ENCODE measurements around the gene E2F3. TPM values are rescaled to one million over a fixed set of nuclear protein-coding genes. Genes with fewer than 3 reads are reported as not detected.
A peak's percentile ranks its signal among the peaks of the same experiment; 100 is the strongest.

The E2F3 gene
- total and polyA plus RNA-seq, 10 of the 15 experiments (the other 5 are each of a cell fraction or from before 2014, with no cell fraction given) = 5.1 to 16.8 (median 10.6) TPM

- TF ChIP-seq IKZF2 (IDR thresholded peaks at IDR 0.05) = peak; percentile 83 to 84
- TF ChIP-seq SP1 (IDR thresholded peaks at IDR 0.05; ENCODE audit: low read depth, low read length) = no peak
- 0 out of 2 replicates have a peak, but pooled peaks have one; percentile 37 for TF ChIP-seq PML (IDR thresholded peaks at IDR 0.05; ENCODE audit: low read length)
- TF ChIP-seq IKZF1 (conservative IDR thresholded peaks at IDR 0.05) = peak; percentile 75
- peak; percentile 71 for TF ChIP-seq NFIC (IDR thresholded peaks at IDR 0.05; ENCODE audit: low read depth, low read length)
- TF ChIP-seq CREB1 (IDR thresholded peaks at IDR 0.05; ENCODE audit: low read depth) = no peak
- TF ChIP-seq LARP7 (IDR thresholded peaks at IDR 0.05) = no peak
- peak in 1 of 2 experiments; percentile 56; a peak in 1 of 4 replicates for TF ChIP-seq EP300 (IDR thresholded peaks at IDR 0.05; ENCODE audit: borderline replicate concordance in 1 of 2, control insufficient read depth in 1 of 2, low read depth in 2 of 2, low read length in 2 of 2)
- no peak for TF ChIP-seq POLR2A (IDR thresholded peaks at IDR 0.05; ENCODE audit: low read depth, low read length)
- TF ChIP-seq KDM1A (IDR thresholded peaks at IDR 0.05; ENCODE audit: borderline replicate concordance) = no peak
- no peak for TF ChIP-seq ZSCAN29 (IDR thresholded peaks at IDR 0.05)
- TF ChIP-seq HDAC6 (IDR thresholded peaks at IDR 0.05; ENCODE audit: unreplicated experiment) = no peak
- no peak for TF ChIP-seq RAD51 (IDR thresholded peaks at IDR 0.05)
- TF ChIP-seq ZZZ3 (IDR thresholded peaks at IDR 0.05; ENCODE audit: control insufficient read depth, insufficient read length, low read depth) = no peak
- TF ChIP-seq NR2C1 (IDR thresholded peaks at IDR 0.05) = no peak
- no peak for TF ChIP-seq CUX1 (IDR thresholded peaks at IDR 0.05; ENCODE audit: insufficient replicate concordance, low read depth, low read length)
- TF ChIP-seq CBFB (IDR thresholded peaks at IDR 0.05; ENCODE audit: low read depth) = no peak
- no peak for TF ChIP-seq GABPA (IDR thresholded peaks at IDR 0.05; ENCODE audit: low read depth)
Observed at GRCh38 chr6:20427856-20428255, 26.2 kb downstream of the E2F3 start (continued).
